HL-60/S4 treated with phorbol 12-myristate 13-acetate at 8.2 ng/mL for 4 days and 3 days (cell line): ENCODE data around the gene PSORS1C2.

Experiments
- in situ Hi-C: fragments of 300-500 bp; cut with MboI; formaldehyde crosslinking; loops from 2 replicates; pipeline ENCODE4 v1.15.0; 2022; ENCODE audit warnings: low sequenced_read_pairs

Gene PSORS1C2

GRCh38 chr6:31114970-31115849, 23.7 kb downstream of the PSORS1C2 start:
- in situ Hi-C loops: no loop called here

GRCh38 chr6:31114541-31114878, 24.4 kb downstream of the PSORS1C2 start, which contains the start of gene PSORS1C1:
Gene PSORS1C1, plus strand, starts transcription at chr6:31114800. Its CDS starts 14,833 bp downstream, at chr6:31129633.
- in situ Hi-C loops: no loop called here

GRCh38 chr6:31113861-31114540, 24.9 kb downstream of the PSORS1C2 start:
- in situ Hi-C loops: no loop called here

GRCh38 chr6:31112478-31112877, 26.4 kb downstream of the PSORS1C2 start, which contains the start of gene C6orf15:
Gene C6orf15, minus strand, starts transcription at chr6:31112575. Its CDS starts 20 bp downstream, at chr6:31112555.
- in situ Hi-C loops: no loop called here

- in situ Hi-C loops: no loop called here
Measured at GRCh38 chr6:31111712-31112111, 27.2 kb downstream of the PSORS1C2 start.

- in situ Hi-C loops: no loop called here
Measured at GRCh38 chr6:31110825-31111582, 27.9 kb downstream of the PSORS1C2 start.

- in situ Hi-C loops: no loop called here
Measured at GRCh38 chr6:31107052-31107451, 31.8 kb downstream of the PSORS1C2 start.

GRCh38 chr6:31103136-31103535, 35.7 kb downstream of the PSORS1C2 start:
- in situ Hi-C loops: no loop called here

GRCh38 chr6:31098449-31098938, 40.4 kb downstream of the PSORS1C2 start:
- in situ Hi-C loops: loop anchor here (25.0 kb wide), 1 partner anchor 261 kb away; no protein-coding TSS in a partner anchor

- in situ Hi-C loops: loop anchor here (25.0 kb wide), 1 partner anchor 259 kb away; no protein-coding TSS in a partner anchor
Measured at GRCh38 chr6:31096656-31097055, 42.2 kb downstream of the PSORS1C2 start.

GRCh38 chr6:31096215-31096614, 42.7 kb downstream of the PSORS1C2 start:
- in situ Hi-C loops: loop anchor here (25.0 kb wide), 1 partner anchor 259 kb away; no protein-coding TSS in a partner anchor

- in situ Hi-C loops: loop anchor here (25.0 kb wide), 1 partner anchor 257 kb away; no protein-coding TSS in a partner anchor
Measured at GRCh38 chr6:31094389-31094881, 44.4 kb downstream of the PSORS1C2 start.

GRCh38 chr6:31092769-31093505, 45.9 kb downstream of the PSORS1C2 start:
- in situ Hi-C loops: loop anchor here (25.0 kb wide), 1 partner anchor 256 kb away; no protein-coding TSS in a partner anchor

GRCh38 chr6:31092238-31092637, 46.6 kb downstream of the PSORS1C2 start:
- in situ Hi-C loops: loop anchor here (25.0 kb wide), 1 partner anchor 255 kb away; no protein-coding TSS in a partner anchor

GRCh38 chr6:31091680-31092079, 47.2 kb downstream of the PSORS1C2 start:
- in situ Hi-C loops: loop anchor here (25.0 kb wide), 1 partner anchor 254 kb away; no protein-coding TSS in a partner anchor

- in situ Hi-C loops: loop anchor here (25.0 kb wide), 1 partner anchor 254 kb away; no protein-coding TSS in a partner anchor
Measured at GRCh38 chr6:31090973-31091364, 47.9 kb downstream of the PSORS1C2 start.

- in situ Hi-C loops: loop anchor here (25.0 kb wide), 1 partner anchor 253 kb away; no protein-coding TSS in a partner anchor
Measured at GRCh38 chr6:31090275-31090972, 48.4 kb downstream of the PSORS1C2 start.
